Measurements from ENCODE around the gene TMEM94.

GRCh38 chr17:75481194-75482068 is 25.0 kb downstream of the TMEM94 start:
- no peak for TF ChIP-seq CTCF (IDR thresholded peaks at IDR 0.05 in 4 of 5, conservative IDR thresholded peaks at IDR 0.05 in 1 of 5)
- TF ChIP-seq POLR2A (IDR thresholded peaks at IDR 0.05) = no peak
